Trophoblast cell (in vitro differentiated cells and primary cell): ENCODE data around the gene DENND2D.

Experiments used
- DNase-seq, 2 donors: peaks; one replicate each; pipeline ENCODE4 v3.0.0-alpha.2; 2016
- H2AFZ ChIP-seq: 2 replicates; pipeline ENCODE4 v1.6.1; 2013; ENCODE audit warnings: low read length, moderate library complexity, mild to moderate bottlenecking; ENCODE audit not compliant: insufficient read depth, poor library complexity
- H2AK5ac ChIP-seq: 2 replicates; pipeline ENCODE4 v1.6.1; 2013; ENCODE audit warnings: mild to moderate bottlenecking, low read length
- H2BK120ac ChIP-seq: 2 replicates; pipeline ENCODE4 v1.6.1; 2013; ENCODE audit warnings: low read length, mild to moderate bottlenecking, moderate library complexity; ENCODE audit not compliant: insufficient read depth, poor library complexity
- H2BK12ac ChIP-seq: 2 replicates; pipeline ENCODE4 v1.6.1; 2013; ENCODE audit warnings: mild to moderate bottlenecking, low read length, moderate library complexity
- H2BK5ac ChIP-seq: 2 replicates; pipeline ENCODE4 v1.6.1; 2013; ENCODE audit warnings: low read length, low read depth, moderate library complexity, mild to moderate bottlenecking; ENCODE audit not compliant: poor library complexity
- H3K14ac ChIP-seq: 2 replicates; pipeline ENCODE4 v1.6.1; 2013; ENCODE audit warnings: mild to moderate bottlenecking, low read length
- H3K18ac ChIP-seq: 2 replicates; pipeline ENCODE4 v1.6.1; 2013; ENCODE audit warnings: mild to moderate bottlenecking, low read length
- H3K23ac ChIP-seq: 2 replicates; pipeline ENCODE4 v1.6.1; 2013; ENCODE audit warnings: low read length
- H3K27ac ChIP-seq: 2 replicates; pipeline ENCODE4 v1.5.1; 2013; ENCODE audit warnings: low read depth, mild to moderate bottlenecking, inconsistent platforms, low read length, moderate library complexity
- H3K27me3 ChIP-seq: 2 replicates; pipeline ENCODE4 v1.6.1; 2013; ENCODE audit warnings: inconsistent platforms, mild to moderate bottlenecking, low read length, moderate library complexity; ENCODE audit not compliant: insufficient read depth
- H3K36me3 ChIP-seq, 2 experiments: 1 replicate in 1 of 2; 2 replicates in 1 of 2; pipeline ENCODE4 v1.6.1; 2013; ENCODE audit warnings: low read length in 2 of 2, mild to moderate bottlenecking in 2 of 2, moderate library complexity in 1 of 2; ENCODE audit not compliant: insufficient read depth in 2 of 2, control insufficient read depth in 1 of 2
- H3K4ac ChIP-seq: 2 replicates; pipeline ENCODE4 v1.6.1; 2013; ENCODE audit warnings: low read depth, mild to moderate bottlenecking, low read length, moderate library complexity
- H3K4me1 ChIP-seq, 2 experiments: 1 replicate in 1 of 2; 2 replicates in 1 of 2; pipeline ENCODE4 v1.6.1; 2013; ENCODE audit warnings: low read length in 2 of 2, mild to moderate bottlenecking in 2 of 2, moderate library complexity in 1 of 2; ENCODE audit not compliant: insufficient read depth in 2 of 2, control insufficient read depth in 1 of 2
- H3K4me2 ChIP-seq: 2 replicates; pipeline ENCODE4 v1.6.1; 2013; ENCODE audit warnings: inconsistent platforms, mild to moderate bottlenecking, low read length, moderate library complexity
- H3K4me3 ChIP-seq: 2 replicates; pipeline ENCODE4 v1.5.1; 2013; ENCODE audit warnings: mild to moderate bottlenecking, low read depth, low read length, inconsistent platforms
- H3K79me1 ChIP-seq: one replicate; pipeline ENCODE4 v1.6.1; 2013; ENCODE audit warnings: low read length
- H3K79me2 ChIP-seq: 2 replicates; pipeline ENCODE4 v1.6.1; 2013; ENCODE audit warnings: low read length, mild to moderate bottlenecking; ENCODE audit not compliant: control insufficient read depth, insufficient read depth, poor library complexity
- H3K9ac ChIP-seq: 2 replicates; pipeline ENCODE4 v1.6.1; 2013; ENCODE audit warnings: mild to moderate bottlenecking, low read length
- H3K9me3 ChIP-seq: 2 replicates; pipeline ENCODE4 v1.6.1; 2013; ENCODE audit warnings: low read depth, mild to moderate bottlenecking, control low read depth, inconsistent platforms, low read length; ENCODE audit not compliant: insufficient read depth
- H4K12ac ChIP-seq: 2 replicates; pipeline ENCODE4 v1.6.1; 2013; ENCODE audit warnings: low read depth, mild to moderate bottlenecking, low read length, moderate library complexity
- H4K8ac ChIP-seq: 2 replicates; pipeline ENCODE4 v1.6.1; 2013; ENCODE audit warnings: low read depth, mild to moderate bottlenecking, low read length, moderate library complexity
- H4K91ac ChIP-seq: one replicate; pipeline ENCODE4 v1.6.1; 2013; ENCODE audit warnings: low read depth, mild to moderate bottlenecking, low read length, moderate library complexity
- WGBS: extraction: QIAGEN DNeasy Blood & Tissue Kit; methylation state at CpG from one replicate; pipeline ENCODE4 v1.1.7; 2013; ENCODE audit warnings: missing lambda C conversion rate; ENCODE audit not compliant: insufficient read length, insufficient coverage; ENCODE audit errors: extremely low coverage; 5-methylcytosine and 5-hydroxymethylcytosine counted together

Gene DENND2D

DNA sequence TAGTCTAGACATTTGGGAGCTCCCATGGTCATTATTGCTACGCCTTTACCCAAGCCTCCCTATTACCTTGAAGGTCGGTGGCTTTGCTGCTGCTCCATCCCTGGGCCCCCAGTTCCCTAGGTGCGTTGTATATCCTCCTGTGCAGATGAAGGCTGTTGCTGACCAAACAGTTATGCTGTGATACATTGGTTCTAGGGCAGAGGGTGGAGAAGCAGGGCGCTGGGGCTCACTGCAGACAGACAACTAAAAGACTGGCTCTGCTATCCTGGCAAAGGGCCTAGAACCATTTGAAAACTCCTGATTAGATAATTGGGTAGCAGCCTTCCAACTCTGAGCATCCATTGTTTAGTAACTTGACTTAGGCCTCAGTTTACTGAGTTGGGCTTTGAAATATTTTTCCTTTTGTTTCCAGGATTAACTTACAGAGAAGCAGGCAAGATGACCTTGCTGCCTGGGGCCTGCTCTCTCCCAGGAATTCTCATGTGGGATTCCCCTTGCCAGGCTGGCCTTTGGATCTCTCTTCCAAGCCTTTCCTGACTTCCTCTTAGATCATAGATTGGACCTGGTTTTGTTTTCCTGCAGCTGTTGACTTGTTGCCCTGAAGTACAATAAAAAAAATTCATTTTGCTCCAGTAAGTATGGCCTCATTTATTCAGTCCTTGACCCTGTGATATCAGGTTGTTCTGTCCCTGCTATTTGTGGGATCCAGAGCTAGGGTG is 42.5 kb upstream of the DENND2D start:
- peaks cover 7% of the 10 kb centered on the region for H3K79me1 ChIP-seq
- H2AK5ac ChIP-seq = peak overlapping the region; percentile 18
- H3K23ac ChIP-seq = no peak overlapping the region
- no peak overlapping the region for H3K4me3 ChIP-seq
- no peak overlapping the region for H3K4ac ChIP-seq
- no peak overlapping the region for H4K12ac ChIP-seq
- H4K8ac ChIP-seq = peak overlapping the region; percentile 2
- no peaks in the 10 kb centered on the region for H3K27me3 ChIP-seq
- H3K18ac ChIP-seq = no peak overlapping the region
- peaks cover 1% of the 10 kb centered on the region for H3K9me3 ChIP-seq
- H2AFZ ChIP-seq = no peak overlapping the region
- H2BK120ac ChIP-seq = no peak overlapping the region
- no peaks in the 10 kb centered on the region for H3K79me2 ChIP-seq
- no peak overlapping the region for H2BK5ac ChIP-seq
- no peak overlapping the region for H3K27ac ChIP-seq
- H3K14ac ChIP-seq = no peak overlapping the region
- no peak overlapping the region for H3K9ac ChIP-seq
- no peak overlapping the region for H3K4me2 ChIP-seq
- no CpG with 5 or more reads among the region's 4 CpGs for WGBS
- DNase-seq = no peak
- no peaks in the 10 kb centered on the region for H3K36me3 ChIP-seq
- H4K91ac ChIP-seq = no peak overlapping the region
- peak overlapping the region; percentile 12 for H2BK12ac ChIP-seq
- H3K4me1 ChIP-seq = peaks cover 5 to 10% of the 10 kb centered on the region in 2 experiments

- H4K12ac ChIP-seq = no peak overlapping the region
- no peak overlapping the region for H3K27ac ChIP-seq
- peak; percentile 39 to 74 for DNase-seq
- H3K4ac ChIP-seq = no peak overlapping the region
- no peak overlapping the region for H2AK5ac ChIP-seq
- H3K4me3 ChIP-seq = no peak overlapping the region
- H3K79me1 ChIP-seq = peaks cover 14% of the 10 kb centered on the region
- no peak overlapping the region for H3K9ac ChIP-seq
- H3K18ac ChIP-seq = no peak overlapping the region
- no peak overlapping the region for H2BK120ac ChIP-seq
- no peaks in the 10 kb centered on the region for H3K79me2 ChIP-seq
- WGBS = no CpG with 5 or more reads among the region's 2 CpGs
- H3K23ac ChIP-seq = no peak overlapping the region
- H4K91ac ChIP-seq = no peak overlapping the region
- H4K8ac ChIP-seq = no peak overlapping the region
- H2AFZ ChIP-seq = no peak overlapping the region
- peaks cover 5 to 11% of the 10 kb centered on the region in 2 experiments for H3K4me1 ChIP-seq
- H3K27me3 ChIP-seq = no peaks in the 10 kb centered on the region
- no peak overlapping the region for H3K4me2 ChIP-seq
- no peak overlapping the region for H3K14ac ChIP-seq
- H3K36me3 ChIP-seq = no peaks in the 10 kb centered on the region
- peak overlapping the region; percentile 59 for H2BK12ac ChIP-seq
- H3K9me3 ChIP-seq = peaks cover 1% of the 10 kb centered on the region
- H2BK5ac ChIP-seq = peak overlapping the region; percentile 24
Observed at GRCh38 chr1:111241797-111242196, 41.4 kb upstream of the DENND2D start.

- WGBS = no CpG with 5 or more reads among the region's 5 CpGs
- peak overlapping the region; percentile 6 for H2BK12ac ChIP-seq
- H4K91ac ChIP-seq = peak overlapping the region; percentile 78
- H2BK5ac ChIP-seq = peak overlapping the region; percentile 4
- H3K79me2 ChIP-seq = no peaks in the 10 kb centered on the region
- H3K9me3 ChIP-seq = no peaks in the 10 kb centered on the region
- H3K27ac ChIP-seq = peak overlapping the region; percentile 96
- no peak overlapping the region for H3K18ac ChIP-seq
- peak overlapping the region; percentile 39 for H2BK120ac ChIP-seq
- H3K4me1 ChIP-seq = peaks cover 16 to 26% of the 10 kb centered on the region in 2 experiments
- H2AFZ ChIP-seq = no peak overlapping the region
- no peak overlapping the region for H4K12ac ChIP-seq
- no peak overlapping the region for H4K8ac ChIP-seq
- no peak overlapping the region for H2AK5ac ChIP-seq
- DNase-seq = peak; percentile 82 to 90
- H3K4ac ChIP-seq = no peak overlapping the region
- no peaks in the 10 kb centered on the region for H3K27me3 ChIP-seq
- H3K36me3 ChIP-seq = no peaks in the 10 kb centered on the region
- no peak overlapping the region for H3K9ac ChIP-seq
- H3K4me3 ChIP-seq = no peak overlapping the region
- peaks cover 26% of the 10 kb centered on the region for H3K79me1 ChIP-seq
- H3K4me2 ChIP-seq = no peak overlapping the region
- no peak overlapping the region for H3K14ac ChIP-seq
- H3K23ac ChIP-seq = no peak overlapping the region
Observed at GRCh38 chr1:111238056-111238795, 37.8 kb upstream of the DENND2D start.

DNA sequence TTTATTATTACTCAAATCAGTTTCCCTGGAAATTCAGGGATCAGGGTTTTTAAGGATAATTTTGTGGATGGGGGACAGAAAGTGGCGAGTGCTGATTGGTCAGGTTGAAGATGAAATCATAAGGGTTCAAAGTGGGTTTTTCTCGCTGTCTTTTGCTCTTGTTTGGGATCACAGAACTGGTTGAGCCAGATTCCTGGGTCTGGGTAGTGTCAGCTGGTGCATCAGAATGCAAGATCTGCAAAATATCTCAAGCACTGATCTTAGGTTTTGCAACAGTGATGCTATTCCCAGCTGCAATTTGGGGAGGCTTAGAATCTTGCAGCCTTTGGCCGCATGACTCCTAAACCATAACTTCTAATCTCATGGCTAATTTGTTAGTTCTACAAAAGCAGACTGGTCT is 36.4 kb upstream of the DENND2D start:
- H2AFZ ChIP-seq = no peak overlapping the region
- peak; percentile 92 to 98 for DNase-seq
- H3K9me3 ChIP-seq = no peaks in the 10 kb centered on the region
- H3K18ac ChIP-seq = no peak overlapping the region
- no peak overlapping the region for H3K14ac ChIP-seq
- H2BK12ac ChIP-seq = no peak overlapping the region
- H2BK5ac ChIP-seq = no peak overlapping the region
- no CpG with 5 or more reads among the region's 3 CpGs for WGBS
- no peak overlapping the region for H4K91ac ChIP-seq
- peaks cover 27% of the 10 kb centered on the region for H3K79me1 ChIP-seq
- no peak overlapping the region for H3K9ac ChIP-seq
- no peak overlapping the region for H4K8ac ChIP-seq
- no peaks in the 10 kb centered on the region for H3K27me3 ChIP-seq
- H4K12ac ChIP-seq = no peak overlapping the region
- H3K4ac ChIP-seq = no peak overlapping the region
- H2AK5ac ChIP-seq = no peak overlapping the region
- no peaks in the 10 kb centered on the region for H3K36me3 ChIP-seq
- peaks cover 13 to 20% of the 10 kb centered on the region in 2 experiments for H3K4me1 ChIP-seq
- H2BK120ac ChIP-seq = peak overlapping the region; percentile 17
- H3K79me2 ChIP-seq = no peaks in the 10 kb centered on the region
- peak overlapping the region; percentile 96 for H3K27ac ChIP-seq
- H3K4me2 ChIP-seq = peak overlapping the region; percentile 22
- H3K23ac ChIP-seq = no peak overlapping the region
- H3K4me3 ChIP-seq = no peak overlapping the region
